BJ (cell line): ENCODE data around the gene WBP1L. TPM values are rescaled to one million over a fixed set of nuclear protein-coding genes. Genes with fewer than 3 reads are reported as not detected.

Source experiments
- CTCF ChIA-PET: fragments of 350-600 bp; formaldehyde crosslinking; extraction: SDS; loops from one replicate; lab custom pipeline; 2021; ENCODE audit warnings: antibody characterized with exemption, inconsistent platforms; lab: Yijun Ruan, JAX
- POLR2A ChIA-PET: fragments of 300-600 bp; sonication (Branson Sonifier 250); formaldehyde crosslinking; extraction: SDS; loops from one replicate; lab custom pipeline; 2021; ENCODE audit warnings: antibody characterized with exemption; lab: Charles Lee
- DNase-seq: peaks from one replicate; pipeline ENCODE4 v3.0.0-alpha.2; 2011; ENCODE audit warnings: low read depth
- H3K27me3 ChIP-seq: 2 replicates; pipeline ENCODE4 v1.6.0; 2011; ENCODE audit warnings: low read length; ENCODE audit not compliant: control insufficient read depth, insufficient read depth
- H3K36me3 ChIP-seq: 2 replicates; pipeline ENCODE4 v1.5.1; 2011; ENCODE audit warnings: low read length; ENCODE audit not compliant: control insufficient read depth, insufficient read depth
- H3K4me3 ChIP-seq: 2 replicates; pipeline ENCODE4 v1.5.1; 2011; ENCODE audit warnings: low read depth, mild to moderate bottlenecking, control low read depth, low read length
- polyA plus RNA-seq: library from polyadenylated mRNA; depleted of rRNA; stranded (reverse); fragments of >200 nt; gene quantifications from 2 replicates; pipeline ENCODE4 v1.2.3, GENCODE V29; 2011
- TF ChIP-seq, protein P1 (sequence below): IDR thresholded peaks from 2 replicates; pipeline ENCODE4 v1.5.1; 2011; ENCODE audit warnings: low read depth, mild to moderate bottlenecking, control low read depth, inconsistent platforms, low read length, moderate library complexity; ENCODE audit not compliant: insufficient read depth

Gene WBP1L
- polyA plus RNA-seq, 1 experiment = 52.4 TPM

DNA sequence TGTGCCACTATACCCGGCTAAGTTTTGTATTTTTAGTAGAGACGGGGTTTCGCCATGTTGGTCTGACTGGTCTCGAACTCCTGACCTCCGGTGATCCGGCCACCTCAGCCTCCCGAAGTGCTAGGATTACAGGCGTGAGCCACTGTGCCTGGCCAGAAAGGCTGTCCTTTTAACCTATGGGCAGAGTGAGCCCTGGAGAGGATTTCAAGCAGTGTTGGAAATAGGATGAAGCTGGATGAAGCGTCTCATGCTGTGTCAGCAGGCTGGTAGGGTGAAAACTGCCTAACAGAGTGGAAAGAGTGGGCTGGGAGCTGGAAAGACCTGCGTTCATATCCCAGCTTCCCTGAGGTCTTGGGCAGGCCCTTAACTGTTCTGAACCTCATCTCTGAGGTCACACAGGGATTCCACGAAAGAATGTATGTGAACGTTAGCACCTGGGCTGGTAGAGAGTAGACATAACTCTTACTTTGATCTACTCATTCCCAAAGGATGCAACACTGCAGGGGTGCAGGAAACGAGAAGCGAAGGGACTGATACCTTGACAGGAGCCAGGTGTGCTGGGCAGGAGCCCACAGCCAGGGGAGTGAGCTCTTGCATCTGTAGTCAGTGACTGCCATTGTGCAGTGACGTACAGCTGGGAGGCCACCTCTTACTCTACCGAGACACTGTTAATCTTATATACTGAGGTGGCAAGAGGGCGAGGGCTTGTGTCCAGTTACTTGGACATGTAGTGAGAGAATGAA is 34.1 kb downstream of the WBP1L start:
- POLR2A ChIA-PET = interaction anchor here (0.8 kb wide), 1 partner anchor 13 kb away, joined by 3 read pairs; no protein-coding TSS in a partner anchor
- no peaks in the 10 kb centered on the region for H3K36me3 ChIP-seq
- no peaks in the 10 kb centered on the region for H3K27me3 ChIP-seq
- CTCF ChIA-PET = interaction anchor here (2.4 to 3.4 kb wide), 2 partner anchors 25 to 124 kb away, joined by 6 to 24 read pairs; no protein-coding TSS in a partner anchor
- DNase-seq = no peak
- H3K4me3 ChIP-seq = no peak overlapping the region
- TF ChIP-seq, protein P1, sequence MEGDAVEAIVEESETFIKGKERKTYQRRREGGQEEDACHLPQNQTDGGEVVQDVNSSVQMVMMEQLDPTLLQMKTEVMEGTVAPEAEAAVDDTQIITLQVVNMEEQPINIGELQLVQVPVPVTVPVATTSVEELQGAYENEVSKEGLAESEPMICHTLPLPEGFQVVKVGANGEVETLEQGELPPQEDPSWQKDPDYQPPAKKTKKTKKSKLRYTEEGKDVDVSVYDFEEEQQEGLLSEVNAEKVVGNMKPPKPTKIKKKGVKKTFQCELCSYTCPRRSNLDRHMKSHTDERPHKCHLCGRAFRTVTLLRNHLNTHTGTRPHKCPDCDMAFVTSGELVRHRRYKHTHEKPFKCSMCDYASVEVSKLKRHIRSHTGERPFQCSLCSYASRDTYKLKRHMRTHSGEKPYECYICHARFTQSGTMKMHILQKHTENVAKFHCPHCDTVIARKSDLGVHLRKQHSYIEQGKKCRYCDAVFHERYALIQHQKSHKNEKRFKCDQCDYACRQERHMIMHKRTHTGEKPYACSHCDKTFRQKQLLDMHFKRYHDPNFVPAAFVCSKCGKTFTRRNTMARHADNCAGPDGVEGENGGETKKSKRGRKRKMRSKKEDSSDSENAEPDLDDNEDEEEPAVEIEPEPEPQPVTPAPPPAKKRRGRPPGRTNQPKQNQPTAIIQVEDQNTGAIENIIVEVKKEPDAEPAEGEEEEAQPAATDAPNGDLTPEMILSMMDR = no peak

DNA sequence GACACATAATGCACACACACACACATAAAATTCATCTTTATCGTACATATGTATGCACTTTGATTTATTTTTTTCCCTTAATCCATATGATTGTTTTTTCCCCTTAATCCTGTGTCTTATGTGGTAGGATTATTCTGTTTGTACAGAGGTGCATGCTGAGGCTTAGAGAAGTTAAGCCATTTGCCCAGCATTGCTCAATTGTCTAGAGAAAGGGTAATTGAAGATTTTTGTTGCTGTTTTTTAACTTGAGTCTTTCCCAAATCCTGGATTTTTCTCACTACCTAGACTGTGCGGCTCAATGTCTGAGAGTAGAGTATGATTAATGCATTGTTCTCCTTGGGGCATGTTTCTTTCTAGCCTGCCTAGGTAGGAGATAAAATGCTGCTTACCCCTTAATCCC is 35.0 kb downstream of the WBP1L start:
- ChIA-PET POLR2A (no interaction called here), CTCF (no interaction called here)
- Histone ChIP-seq H3K4me3 (no peak overlapping the region), H3K36me3 (no peaks in the 10 kb centered on the region), H3K27me3 (no peaks in the 10 kb centered on the region)
- TF ChIP-seq, protein P1 = no peak
- DNase-seq = no peak

DNA sequence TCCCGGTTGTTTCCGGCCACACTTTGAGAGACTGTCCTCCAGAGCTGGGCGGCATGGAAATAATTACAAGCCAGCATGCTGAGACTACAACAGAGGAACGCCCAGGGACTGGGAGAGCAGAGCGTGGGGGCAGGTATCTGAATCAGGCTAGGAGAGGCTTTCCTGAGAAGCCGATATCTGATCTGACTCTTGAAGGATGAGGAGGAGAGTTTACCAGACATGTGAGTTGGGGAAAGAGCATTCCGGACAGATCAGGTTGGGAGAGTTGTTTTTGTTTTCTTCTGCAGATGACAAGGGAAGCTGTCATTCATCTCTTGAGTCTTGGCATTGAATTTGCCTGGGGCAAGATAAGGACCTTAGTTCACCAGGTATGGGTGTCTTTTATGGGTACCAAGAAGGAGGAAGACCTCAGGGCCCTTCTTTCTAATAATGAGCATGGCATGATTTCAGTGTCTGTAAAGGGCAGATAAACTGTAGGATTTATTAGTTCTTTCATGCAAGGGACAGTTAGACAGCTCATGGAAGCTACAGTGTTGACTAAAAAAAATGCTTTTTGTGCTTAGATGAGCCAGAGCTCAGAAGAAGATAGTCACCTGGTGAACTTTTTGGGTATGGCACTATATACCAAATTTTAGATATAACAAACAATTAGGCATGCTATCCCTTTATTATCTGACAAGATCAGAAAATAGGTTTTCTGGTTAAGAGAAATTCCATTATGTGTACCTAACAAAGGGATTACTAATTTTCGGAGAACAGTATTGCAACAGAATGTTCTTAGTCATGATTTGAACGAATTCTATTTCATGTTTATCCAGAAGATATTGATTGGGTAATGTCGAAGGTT is 36.2 kb downstream of the WBP1L start:
- ChIA-PET CTCF (interaction anchor here (0.7 to 1.1 kb wide), 2 partner anchors 16 to 119 kb away, joined by 3 to 4 read pairs; no protein-coding TSS in a partner anchor), POLR2A (no interaction called here)
- Histone ChIP-seq H3K4me3 (no peak overlapping the region), H3K27me3 (no peaks in the 10 kb centered on the region), H3K36me3 (no peaks in the 10 kb centered on the region)
- TF ChIP-seq, protein P1 = no peak
- no peak for DNase-seq

DNA sequence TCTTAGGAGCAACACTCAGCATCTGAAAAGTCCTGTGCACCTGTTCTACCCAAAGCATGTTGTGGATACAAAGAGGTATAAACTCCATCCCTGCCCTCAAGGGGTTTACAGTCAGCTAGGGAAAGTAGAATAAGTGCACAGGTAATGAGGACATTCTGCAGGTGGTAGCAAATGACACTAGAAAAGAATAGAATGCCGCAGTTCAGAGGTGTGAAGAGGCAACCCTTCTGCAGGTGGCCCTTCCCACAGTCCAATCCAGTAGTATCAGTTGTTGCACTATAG is 36.7 kb downstream of the WBP1L start:
- no peaks in the 10 kb centered on the region for H3K27me3 ChIP-seq
- no peaks in the 10 kb centered on the region for H3K36me3 ChIP-seq
- no peak overlapping the region for H3K4me3 ChIP-seq
- ChIA-PET POLR2A (no interaction called here), CTCF (interaction anchor here (1.1 kb wide), 1 partner anchor 16 kb away, joined by 3 read pairs; no protein-coding TSS in a partner anchor)
- TF ChIP-seq, protein P1 = no peak
- no peak for DNase-seq
